Kidney (tissue), 14 donors: Measurements from ENCODE around the gene CDC7. TPM values are rescaled to one million over a fixed set of nuclear protein-coding genes. Genes with fewer than 3 reads are reported as not detected.

ENCODE experiments used
- DNase-seq, 5 donors: peaks; one replicate each; pipeline ENCODE4 v3.0.0-alpha.2; 2013 to 2020
- FAIRE-seq: peaks from 2 replicates; lab custom pipeline; 2012; peaks lifted over from hg19 to GRCh38; lab: Jason Lieb, UNC
- H3K27ac ChIP-seq, 2 donors: one replicate each; pipeline ENCODE4 v1.7.0; 2013; ENCODE audit warnings: low read depth in 2 of 2, low read length in 2 of 2, inconsistent platforms in 1 of 2
- H3K27me3 ChIP-seq: one replicate; pipeline ENCODE4 v1.7.1; 2013; ENCODE audit warnings: low read length, inconsistent platforms; ENCODE audit not compliant: control insufficient read depth, insufficient read depth
- H3K36me3 ChIP-seq, 3 donors: one replicate each; pipeline versions ENCODE4 v1.7.0 to v1.7.1; 2013; ENCODE audit warnings: low read length in 3 of 3, control low read depth in 1 of 3, inconsistent platforms in 1 of 3; ENCODE audit not compliant: insufficient read depth in 3 of 3, control insufficient read depth in 2 of 3
- H3K4me1 ChIP-seq, 3 donors: one replicate each; pipeline versions ENCODE4 v1.7.0 to v1.7.1; 2013; ENCODE audit warnings: low read length in 3 of 3, inconsistent platforms in 1 of 3, low read depth in 1 of 3; ENCODE audit not compliant: control insufficient read depth in 2 of 3, insufficient read depth in 2 of 3
- H3K4me3 ChIP-seq, 3 donors: one replicate each; pipeline versions ENCODE4 v1.7.0 to v1.8.1; 2013; ENCODE audit warnings: low read length in 3 of 3, control low read depth in 1 of 3, inconsistent platforms in 1 of 3
- H3K9ac ChIP-seq, 3 donors: one replicate each; pipeline versions ENCODE4 v1.7.0 to v1.7.1; 2013; ENCODE audit warnings: low read length in 3 of 3, control low read depth in 1 of 3, inconsistent platforms in 1 of 3
- H3K9me3 ChIP-seq, 3 donors: one replicate each; pipeline versions ENCODE4 v1.7.0 to v1.7.1; 2013; ENCODE audit warnings: low read length in 3 of 3, control low read depth in 1 of 3, inconsistent platforms in 1 of 3; ENCODE audit not compliant: control insufficient read depth in 2 of 3, insufficient read depth in 1 of 3
- CTCF ChIP-seq: IDR thresholded peaks from 3 replicates; pipeline ENCODE4 v1.5.1; 2012; ENCODE audit warnings: mild to moderate bottlenecking, moderate library complexity, borderline replicate concordance; ENCODE audit not compliant: insufficient read depth; ENCODE audit errors: extremely low read depth
- intact Hi-C: fragments of 100-400 bp; cut with DNase I; formaldehyde crosslinking; loops from one replicate; pipeline ENCODE4 v1.11.1; 2022
- polyA plus RNA-seq: library from polyadenylated mRNA; stranded (reverse); fragments of 350-450 nt; fragmentation: Illumina TruSeq; extraction: RNeasy Lipid Tissue Mini Kit (QIAGEN cat#74804); gene quantifications from one replicate; pipeline ENCODE4 v1.2.3, GENCODE V29; 2014; ENCODE audit warnings: low read depth, low replicate concordance; ENCODE audit not compliant: insufficient read depth
- total RNA-seq: library from RNA; stranded (reverse); fragmentation: NEBNext Ultra II Directional; extraction: Animal tissue kit (Norgen Biotek cat#: 25700); gene quantifications from one replicate; pipeline ENCODE4 v1.2.1, GENCODE V29; 2021
- donor health status: control.
- donor health status: control.
- donor health status: control.
- donor health status: control.
- donor health status: control.
- donor health status: DM: yes; HTN: yes; CAD: no.
- donor health status: Normal renal cell carcinoma (clear cell type).

Gene CDC7
- total and polyA plus RNA-seq, 2 donors from 2014 or later = 1.4 to 3.2 TPM

GRCh38 chr1:91535441-91535840 is 34.8 kb downstream of the CDC7 start:
- Histone ChIP-seq H3K4me3 (no peak overlapping the region), H3K27ac (no peak overlapping the region), H3K36me3 (no peaks in the 10 kb centered on the region), H3K4me1 (no peaks in the 10 kb centered on the region), H3K9me3 (no peaks in the 10 kb centered on the region), H3K9ac (no peak overlapping the region), H3K27me3 (no peaks in the 10 kb centered on the region)
- FAIRE-seq = no peak
- DNase-seq = no peak
- TF ChIP-seq CTCF = no peak
- intact Hi-C loops = no loop called here

GRCh38 chr1:91537281-91537986 is 36.8 kb downstream of the CDC7 start:
- DNase-seq = no peak
- Histone ChIP-seq H3K36me3 (no peaks in the 10 kb centered on the region), H3K27ac (no peak overlapping the region), H3K4me1 (no peaks in the 10 kb centered on the region), H3K9ac (no peak overlapping the region), H3K27me3 (no peaks in the 10 kb centered on the region), H3K9me3 (no peaks in the 10 kb centered on the region), H3K4me3 (no peak overlapping the region)
- TF ChIP-seq CTCF = no peak
- no peak for FAIRE-seq
- intact Hi-C loops = no loop called here

GRCh38 chr1:91537987-91538304 is 37.3 kb downstream of the CDC7 start:
- no peak overlapping the region for H3K27ac ChIP-seq
- intact Hi-C loops = no loop called here
- H3K27me3 ChIP-seq = no peaks in the 10 kb centered on the region
- DNase-seq = no peak
- no peak for FAIRE-seq
- H3K4me1 ChIP-seq = no peaks in the 10 kb centered on the region
- H3K9me3 ChIP-seq = no peaks in the 10 kb centered on the region
- no peak for TF ChIP-seq CTCF
- H3K36me3 ChIP-seq = no peaks in the 10 kb centered on the region
- no peak overlapping the region for H3K9ac ChIP-seq
- no peak overlapping the region for H3K4me3 ChIP-seq

GRCh38 chr1:91540910-91541309 is 40.3 kb downstream of the CDC7 start:
- H3K27me3 ChIP-seq = no peaks in the 10 kb centered on the region
- DNase-seq = no peak
- FAIRE-seq = no peak
- H3K9ac ChIP-seq = no peak overlapping the region
- no peaks in the 10 kb centered on the region for H3K9me3 ChIP-seq
- H3K36me3 ChIP-seq = no peaks in the 10 kb centered on the region
- no peak overlapping the region for H3K4me3 ChIP-seq
- no peaks in the 10 kb centered on the region for H3K4me1 ChIP-seq
- no peak overlapping the region for H3K27ac ChIP-seq
- no peak for TF ChIP-seq CTCF
- intact Hi-C loops = no loop called here
